Measurements from ENCODE around the gene NOA1.
A peak's percentile ranks its signal among the peaks of the same experiment; 100 is the strongest.

The NOA1 gene

DNA sequence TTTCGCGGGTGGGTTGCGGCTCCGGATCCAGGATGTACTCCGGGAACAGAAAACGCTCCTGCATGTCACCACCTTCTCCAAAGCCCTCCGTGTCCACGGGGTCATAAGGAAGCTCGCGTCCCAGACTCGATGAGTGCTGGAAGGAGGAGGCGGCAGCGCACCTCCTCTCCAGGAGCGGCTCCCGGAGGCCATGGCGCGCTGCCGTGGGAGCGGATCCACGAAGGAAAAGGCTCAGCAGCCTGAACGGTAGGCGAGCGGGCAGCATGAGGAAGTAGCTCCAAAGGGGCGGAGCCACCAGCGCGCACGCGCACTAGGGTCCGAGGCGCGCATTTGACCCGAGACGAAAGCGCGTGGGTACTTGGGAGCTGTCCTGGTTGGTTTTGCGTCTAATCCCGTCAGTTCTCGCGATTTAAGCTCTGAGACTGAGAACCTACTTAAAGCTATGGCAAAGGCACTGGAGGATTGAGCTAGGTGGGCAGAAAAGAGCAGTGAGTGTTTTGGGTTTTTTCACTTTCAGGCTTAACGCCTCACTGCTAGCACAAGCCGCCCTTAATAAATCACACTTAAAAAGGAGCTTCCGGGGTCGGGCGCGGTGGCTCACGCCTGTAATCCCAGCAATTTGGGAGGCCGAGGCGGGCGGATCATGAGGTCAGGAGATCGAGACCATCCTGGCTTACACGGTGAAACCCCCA, at the start of gene NOA1:
NOA1 (minus strand) TSS at position 286 of the 692 bp plus-strand sequence; CDS start at position 265, 21 bp downstream.
- DNase-seq: peak; percentile 96

GRCh38 chr4:57023104-57023503, 45.7 kb upstream of the NOA1 start:
- no peak for DNase-seq

- no peak for DNase-seq
Measured at GRCh38 chr4:57020467-57021101, 43.2 kb upstream of the NOA1 start.

- no peak for DNase-seq
Measured at GRCh38 chr4:57018980-57019379, 41.6 kb upstream of the NOA1 start.

DNA sequence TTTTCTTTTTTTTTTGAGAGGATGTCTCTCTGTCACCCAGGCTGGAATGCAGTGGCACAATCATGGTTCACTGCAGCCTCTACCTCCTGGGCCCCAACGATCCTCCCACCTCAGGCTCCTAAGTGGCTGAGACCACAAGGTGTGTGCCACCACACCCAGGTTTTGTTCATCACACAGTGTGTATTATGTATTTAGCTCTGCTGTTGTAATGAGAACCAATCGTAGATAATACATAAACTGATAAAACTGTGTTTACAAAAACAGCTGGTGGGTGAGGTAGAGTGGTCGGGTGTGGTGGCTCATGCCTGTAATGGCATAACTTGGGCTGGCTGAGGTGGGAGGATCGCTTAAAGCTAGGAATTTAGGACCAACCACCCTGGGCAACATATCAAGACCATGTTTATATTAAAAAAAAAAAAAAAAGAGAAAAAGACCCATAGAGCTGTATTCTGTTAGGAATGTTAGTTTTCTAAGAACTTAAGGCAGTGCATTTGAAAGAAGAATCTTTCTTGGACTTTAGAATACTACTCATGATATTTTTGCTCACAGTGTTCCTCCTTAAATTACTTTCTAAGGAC, 36.2 kb upstream of the NOA1 start:
- no peak for DNase-seq

DNA sequence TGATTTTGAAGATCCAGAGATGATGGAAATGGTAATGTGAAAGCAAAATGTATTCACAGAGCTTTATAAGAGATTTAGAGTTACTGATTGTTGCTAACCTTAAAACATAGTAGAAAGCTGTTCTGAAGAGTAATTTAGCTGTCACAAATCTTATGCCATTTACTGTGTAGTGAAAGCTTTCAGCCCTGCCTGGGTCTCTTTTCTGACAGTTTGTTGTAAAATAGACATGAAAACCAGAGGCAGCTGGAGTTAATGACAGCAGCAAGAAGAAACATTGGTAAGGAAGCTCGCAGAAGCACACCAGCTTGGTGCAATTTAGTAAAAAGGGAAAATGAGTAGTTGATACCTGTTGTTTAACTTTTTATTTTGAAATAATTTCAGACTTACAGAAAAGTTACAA, 22.3 kb upstream of the NOA1 start:
- DNase-seq: no peak

GRCh38 chr4:56995525-56995924, 18.1 kb upstream of the NOA1 start:
- DNase-seq: peak; percentile 89

DNA sequence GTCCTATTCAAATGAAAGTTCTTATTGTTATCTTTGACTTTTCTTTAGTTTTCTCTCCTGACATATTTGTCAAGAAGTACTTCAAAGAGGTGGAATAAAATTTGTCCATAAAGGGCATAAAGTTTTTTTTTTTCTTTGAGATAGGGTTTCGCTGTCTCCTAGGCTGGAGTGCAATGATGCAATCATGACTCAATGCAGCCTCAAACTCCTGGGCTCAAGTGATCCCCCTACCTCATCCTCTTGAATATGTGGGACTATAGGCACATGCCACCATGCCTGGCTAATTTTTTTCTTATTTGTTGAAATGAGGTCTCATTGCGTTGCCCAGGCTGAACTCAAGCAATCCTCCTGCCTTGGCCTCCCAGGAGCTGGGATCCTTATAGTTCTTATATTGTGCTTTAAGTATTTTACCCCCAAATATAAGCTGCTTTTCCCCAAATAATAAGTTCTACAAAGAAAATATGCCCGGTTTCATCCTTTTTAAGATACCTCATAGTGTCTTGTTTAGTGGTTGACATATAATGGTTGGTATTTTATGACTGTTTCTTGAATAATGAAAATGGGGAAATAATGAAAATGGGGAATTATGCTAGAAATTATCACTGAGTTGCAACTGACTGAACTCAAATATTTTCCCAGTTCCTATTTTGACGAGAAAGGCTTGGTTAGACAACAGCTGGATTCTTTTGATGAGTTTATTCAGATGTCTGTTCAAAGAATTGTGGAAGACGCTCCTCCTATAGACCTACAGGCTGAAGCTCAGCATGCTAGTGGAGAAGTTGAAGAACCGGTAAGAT, 12.9 kb upstream of the NOA1 start:
- no peak for DNase-seq

- DNase-seq: no peak
Measured at GRCh38 chr4:56986952-56987351, 9.5 kb upstream of the NOA1 start.

- DNase-seq: no peak
Measured at GRCh38 chr4:56986192-56986591, 8.8 kb upstream of the NOA1 start.

DNA sequence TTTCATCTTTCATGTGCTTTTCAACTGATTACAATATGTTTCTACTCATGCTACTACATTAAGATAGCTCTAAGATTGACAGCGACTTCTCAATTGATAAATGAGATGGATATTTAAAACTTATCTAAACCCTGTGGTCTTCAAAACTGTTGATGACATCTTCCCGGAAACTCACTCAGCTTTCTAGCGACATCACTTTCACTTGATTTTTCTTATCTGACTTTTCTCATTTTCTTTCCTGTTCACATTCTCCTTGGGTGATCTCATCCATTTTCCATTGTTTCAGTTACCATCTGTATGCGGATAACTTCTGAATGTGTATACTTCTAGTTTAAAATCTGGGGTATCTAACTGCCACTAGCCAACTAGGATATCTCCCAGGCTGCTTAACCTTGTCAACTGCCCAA, 4.4 kb upstream of the NOA1 start:
- no peak for DNase-seq

DNA sequence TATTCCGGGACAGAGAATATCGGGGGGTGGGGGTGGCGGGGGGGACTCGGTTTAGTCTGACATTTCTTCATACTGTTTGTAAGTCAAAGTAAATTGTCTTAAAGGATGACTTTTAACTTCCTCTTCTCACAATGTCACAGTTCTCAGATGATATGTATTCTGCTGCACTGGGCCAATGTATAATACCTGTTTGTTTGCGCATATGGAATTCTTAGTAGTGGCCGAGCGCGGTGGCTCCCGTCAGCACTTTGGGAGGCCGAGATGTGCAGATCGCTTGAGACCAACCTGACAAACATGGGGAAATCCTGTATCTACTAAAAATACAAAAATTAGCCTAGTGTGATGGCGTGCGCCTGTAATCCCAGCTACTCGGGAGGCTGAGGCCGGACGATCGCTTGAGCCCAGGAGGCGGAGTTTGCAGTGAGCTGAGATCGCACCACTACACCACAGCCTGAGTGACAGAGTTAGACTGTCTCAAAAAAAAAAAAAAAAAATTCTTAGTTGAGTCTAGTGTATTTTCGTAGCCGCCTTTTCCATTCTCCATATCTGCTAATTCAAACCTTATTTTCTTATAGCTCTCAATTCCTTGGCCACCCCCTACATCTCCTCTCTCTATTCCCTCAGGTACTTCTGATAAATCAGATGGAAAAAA, 2.1 kb upstream of the NOA1 start:
- DNase-seq: no peak

- DNase-seq: peak; percentile 86
Measured at GRCh38 chr4:56978750-56979303, 1.4 kb upstream of the NOA1 start, which contains the start of gene POLR2B. TSS of gene POLR2B (plus strand) at chr4:56978896. CDS start at chr4:56978986, 90 bp downstream.

- DNase-seq: no peak
Measured at GRCh38 chr4:56976837-56977320, 527 bp downstream of the NOA1 start.

DNA sequence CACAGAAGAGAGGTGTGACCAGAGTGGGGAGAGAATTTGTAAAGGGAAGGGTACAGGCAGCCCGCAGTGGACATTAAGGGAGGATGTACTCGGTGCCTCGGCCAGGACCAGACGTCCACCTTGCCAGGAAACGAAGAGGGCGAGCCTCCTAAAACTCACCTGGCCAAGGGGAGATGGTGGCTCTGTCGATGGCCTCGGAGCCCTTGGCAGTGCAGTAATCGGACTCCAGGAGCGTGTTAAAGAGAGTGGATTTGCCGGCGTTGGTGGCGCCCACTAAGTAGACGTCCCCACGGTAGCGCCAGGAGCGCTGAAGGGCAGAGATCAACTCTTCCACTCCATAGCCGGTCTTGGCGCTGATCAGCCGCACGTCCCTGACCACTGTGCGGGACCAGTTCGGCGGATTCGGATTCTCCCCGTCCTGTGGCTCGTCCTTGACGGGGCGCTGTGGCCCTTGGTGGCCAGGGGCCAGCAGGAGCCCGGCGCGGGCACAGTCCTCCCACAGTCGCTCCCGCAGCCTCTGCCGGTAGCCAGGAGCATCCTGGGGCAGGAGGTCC, 1.0 kb downstream of the NOA1 start:
- DNase-seq: no peak

DNA sequence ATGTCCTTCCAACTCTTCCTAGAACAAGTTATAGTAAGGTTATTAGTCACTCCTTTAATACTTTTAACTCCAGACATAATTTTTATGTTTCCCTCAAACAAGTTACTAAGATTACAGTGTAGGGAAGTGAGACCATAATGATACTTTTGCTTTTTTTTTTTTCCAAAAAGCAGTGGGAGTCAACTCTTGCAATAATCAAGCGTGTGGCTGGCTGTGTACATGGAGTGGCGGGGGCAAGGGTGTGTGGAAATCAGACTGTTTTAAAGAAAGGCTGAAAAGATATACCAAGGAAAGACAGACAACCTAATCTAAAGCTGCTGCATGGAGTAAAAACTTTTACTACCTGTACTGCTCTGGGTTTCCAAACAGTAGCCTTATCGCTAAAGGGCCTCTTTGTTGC, 4.1 kb downstream of the NOA1 start:
- DNase-seq: no peak

GRCh38 chr4:56972809-56973208, 4.6 kb downstream of the NOA1 start:
- DNase-seq: no peak

GRCh38 chr4:56972389-56972788, 5.0 kb downstream of the NOA1 start:
- no peak for DNase-seq

- no peak for DNase-seq
Measured at GRCh38 chr4:56971383-56971782, 6.0 kb downstream of the NOA1 start.

DNA sequence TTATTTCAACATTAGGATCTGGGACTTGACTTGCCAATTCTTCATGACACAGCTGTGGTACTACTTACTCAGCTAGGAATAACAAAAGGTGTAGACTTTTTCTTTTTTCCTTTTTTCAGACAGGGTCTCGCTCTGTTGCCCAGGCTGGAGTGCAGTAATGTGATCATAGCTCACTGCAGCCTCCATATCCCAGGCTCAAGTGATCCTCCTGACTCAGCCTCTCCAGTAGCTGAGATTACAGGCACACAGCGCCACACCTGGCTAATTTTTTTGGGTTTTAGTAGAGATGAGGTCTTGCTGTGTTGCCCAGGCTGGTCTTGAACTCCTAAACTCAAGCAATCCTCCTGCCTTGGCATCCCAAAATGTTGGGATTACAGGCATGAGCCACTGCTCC, 16.3 kb downstream of the NOA1 start:
- DNase-seq: no peak

DNA sequence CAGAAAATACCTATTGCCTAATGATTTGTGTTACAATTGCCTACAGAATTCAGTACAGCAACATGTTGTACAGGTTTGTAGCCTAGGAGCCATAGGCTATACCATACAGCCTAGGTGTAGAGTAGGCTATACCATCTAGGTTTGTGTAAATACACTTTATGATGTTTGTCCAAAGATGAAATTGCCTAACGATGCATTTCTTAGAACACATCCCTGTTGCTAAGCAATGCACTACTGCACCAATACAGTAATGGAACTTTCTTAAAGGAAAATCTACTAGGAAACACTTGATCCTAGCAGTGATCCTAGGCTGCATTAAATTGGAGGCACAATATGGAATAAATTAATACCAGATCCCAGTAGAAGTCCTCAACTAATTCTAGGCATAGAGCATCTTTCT, 18.3 kb downstream of the NOA1 start:
- DNase-seq: no peak

GRCh38 chr4:56958111-56958517, 19.3 kb downstream of the NOA1 start:
- peak; percentile 86 for DNase-seq
